Measurements from ENCODE around the gene CEP104.

DNA sequence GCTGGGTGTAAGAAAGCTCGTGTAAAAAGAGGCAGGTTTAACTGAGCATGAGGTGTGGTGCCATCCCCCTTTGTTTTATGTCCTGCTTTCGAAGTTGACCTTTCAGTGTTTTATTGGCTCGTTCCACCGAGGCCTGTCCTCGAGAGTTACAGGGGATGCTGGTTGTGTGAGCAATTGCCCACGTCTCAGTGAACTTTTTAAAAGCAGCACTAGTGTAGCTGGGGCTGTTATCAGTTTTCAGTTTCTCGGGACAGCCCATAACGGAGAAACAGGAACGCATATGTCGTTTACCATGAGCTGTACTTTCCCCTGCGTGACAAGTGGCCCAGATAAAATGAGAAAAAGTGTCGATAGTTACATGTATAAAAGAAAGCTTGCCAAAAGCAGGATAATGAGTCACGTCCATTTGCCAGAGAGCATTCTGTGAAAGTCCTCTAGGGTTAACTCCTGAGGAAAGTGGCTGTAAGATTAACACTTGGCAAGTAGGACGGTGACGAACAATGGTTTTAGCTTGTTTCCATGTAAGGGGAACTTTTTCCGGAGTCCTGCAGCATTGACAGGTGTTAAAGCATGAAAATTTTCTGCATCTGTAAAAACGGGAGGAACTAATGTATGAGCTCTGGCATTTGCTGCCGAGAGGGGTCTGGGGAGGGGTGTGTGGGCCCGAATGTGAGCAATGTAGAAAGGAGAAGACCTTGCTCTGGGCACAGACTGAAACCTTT lies 52.9 kb downstream of the CEP104 start:
- no peak for TF ChIP-seq GABPA (IDR thresholded peaks at IDR 0.05 in 1 of 2, conservative IDR thresholded peaks at IDR 0.05 in 1 of 2)
- TF ChIP-seq, protein P1, sequence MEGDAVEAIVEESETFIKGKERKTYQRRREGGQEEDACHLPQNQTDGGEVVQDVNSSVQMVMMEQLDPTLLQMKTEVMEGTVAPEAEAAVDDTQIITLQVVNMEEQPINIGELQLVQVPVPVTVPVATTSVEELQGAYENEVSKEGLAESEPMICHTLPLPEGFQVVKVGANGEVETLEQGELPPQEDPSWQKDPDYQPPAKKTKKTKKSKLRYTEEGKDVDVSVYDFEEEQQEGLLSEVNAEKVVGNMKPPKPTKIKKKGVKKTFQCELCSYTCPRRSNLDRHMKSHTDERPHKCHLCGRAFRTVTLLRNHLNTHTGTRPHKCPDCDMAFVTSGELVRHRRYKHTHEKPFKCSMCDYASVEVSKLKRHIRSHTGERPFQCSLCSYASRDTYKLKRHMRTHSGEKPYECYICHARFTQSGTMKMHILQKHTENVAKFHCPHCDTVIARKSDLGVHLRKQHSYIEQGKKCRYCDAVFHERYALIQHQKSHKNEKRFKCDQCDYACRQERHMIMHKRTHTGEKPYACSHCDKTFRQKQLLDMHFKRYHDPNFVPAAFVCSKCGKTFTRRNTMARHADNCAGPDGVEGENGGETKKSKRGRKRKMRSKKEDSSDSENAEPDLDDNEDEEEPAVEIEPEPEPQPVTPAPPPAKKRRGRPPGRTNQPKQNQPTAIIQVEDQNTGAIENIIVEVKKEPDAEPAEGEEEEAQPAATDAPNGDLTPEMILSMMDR (IDR thresholded peaks at IDR 0.05; ENCODE audit: low read depth, low read length, missing input control): no peak
- no peak for TF ChIP-seq YY1 (IDR thresholded peaks at IDR 0.05)
- no peak for TF ChIP-seq SP1 (IDR thresholded peaks at IDR 0.05)
- TF ChIP-seq, protein P2, sequence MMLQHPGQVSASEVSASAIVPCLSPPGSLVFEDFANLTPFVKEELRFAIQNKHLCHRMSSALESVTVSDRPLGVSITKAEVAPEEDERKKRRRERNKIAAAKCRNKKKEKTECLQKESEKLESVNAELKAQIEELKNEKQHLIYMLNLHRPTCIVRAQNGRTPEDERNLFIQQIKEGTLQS (IDR thresholded peaks at IDR 0.05): no peak
- TF ChIP-seq RAD21 (IDR thresholded peaks at IDR 0.05): no peak
- TF ChIP-seq EGR1 (IDR thresholded peaks at IDR 0.05; ENCODE audit: low read depth in 2 of 2): no peak
- TF ChIP-seq, protein P3, sequence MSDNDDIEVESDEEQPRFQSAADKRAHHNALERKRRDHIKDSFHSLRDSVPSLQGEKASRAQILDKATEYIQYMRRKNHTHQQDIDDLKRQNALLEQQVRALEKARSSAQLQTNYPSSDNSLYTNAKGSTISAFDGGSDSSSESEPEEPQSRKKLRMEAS (IDR thresholded peaks at IDR 0.05): no peak

Measured in liver (tissue), 3 donors.